Gastroesophageal sphincter (tissue), 3 donors: Measurements from ENCODE around the gene DGKI.

ENCODE experiments used
- CTCF ChIP-seq, 4 experiments: fragments of 200-600 bp in 2 of 4; fragments of 450-650 bp in 2 of 4; sonication (generic) in 1 of 4; IDR thresholded peaks; one replicate each; pipeline ENCODE4 v1.5.1; 2017 to 2019; ENCODE audit warnings: antibody characterized with exemption in 4 of 4, mild to moderate bottlenecking in 2 of 4, moderate library complexity in 2 of 4
- POLR2AphosphoS5 ChIP-seq: sonication (generic); formaldehyde crosslinking; IDR thresholded peaks from one replicate; pipeline ENCODE4 v1.6.1; 2017; ENCODE audit warnings: antibody characterized with exemption

GRCh38 chr7:137404660-137405317 lies 442.0 kb downstream of the DGKI start:
- TF ChIP-seq CTCF (IDR thresholded peaks at IDR 0.05) (no peak), POLR2AphosphoS5 (no peak)
